ENCODE results near the gene TMEM117.

Gene TMEM117

GRCh38 chr12:44253338-44253856 lies 417.5 kb downstream of the TMEM117 start:
- no peak overlapping the region for H3K4me3 ChIP-seq (replicated peaks; ENCODE audit: low read depth, low read length)
- no peak for DNase-seq (ENCODE audit: low read depth)
- no peak for TF ChIP-seq CTCF (IDR thresholded peaks at IDR 0.05; ENCODE audit: low read length, missing control alignments)

- no peak for DNase-seq (ENCODE audit: low read depth)
- no peak for TF ChIP-seq CTCF (IDR thresholded peaks at IDR 0.05; ENCODE audit: low read length, missing control alignments)
- no peak overlapping the region for H3K4me3 ChIP-seq (replicated peaks; ENCODE audit: low read depth, low read length)
Measured at GRCh38 chr12:44258246-44258645, 422.4 kb downstream of the TMEM117 start.

- H3K4me3 ChIP-seq (replicated peaks; ENCODE audit: low read depth, low read length) = no peak overlapping the region
- no peak for TF ChIP-seq CTCF (IDR thresholded peaks at IDR 0.05; ENCODE audit: low read length, missing control alignments)
- DNase-seq (ENCODE audit: low read depth) = no peak
Measured at GRCh38 chr12:44259890-44260289, 424.0 kb downstream of the TMEM117 start.

- no peak overlapping the region for H3K4me3 ChIP-seq (replicated peaks; ENCODE audit: low read depth, low read length)
- no peak for TF ChIP-seq CTCF (IDR thresholded peaks at IDR 0.05; ENCODE audit: low read length, missing control alignments)
- DNase-seq (ENCODE audit: low read depth) = no peak
Measured at GRCh38 chr12:44260581-44260980, 424.7 kb downstream of the TMEM117 start.

- no peak overlapping the region for H3K4me3 ChIP-seq (replicated peaks; ENCODE audit: low read depth, low read length)
- DNase-seq (ENCODE audit: low read depth) = no peak
- no peak for TF ChIP-seq CTCF (IDR thresholded peaks at IDR 0.05; ENCODE audit: low read length, missing control alignments)
Measured at GRCh38 chr12:44285321-44285960, 449.6 kb downstream of the TMEM117 start.

- no peak for TF ChIP-seq CTCF (IDR thresholded peaks at IDR 0.05; ENCODE audit: low read length, missing control alignments)
- DNase-seq (ENCODE audit: low read depth) = peak; percentile 12
- no peak overlapping the region for H3K4me3 ChIP-seq (replicated peaks; ENCODE audit: low read depth, low read length)
Measured at GRCh38 chr12:44286336-44286735, 450.5 kb downstream of the TMEM117 start.
